Right cardiac atrium (tissue), 5 donors: ENCODE data around the gene ATF6B. TPM values are rescaled to one million over a fixed set of nuclear protein-coding genes. Genes with fewer than 3 reads are reported as not detected.
"Not testable (repeated sequence)": the region's sequence is repeated elsewhere in the genome, so short reads cannot be mapped to it uniquely, and the experiment has no call there.

Source experiments
- ATAC-seq, 2 donors: fragments of 200-7000 bp; cut with Tn5 transposase; one replicate each; pipeline versions ENCODE4 v1.8.0 to v1.9.1; 2020; ENCODE audit warnings: moderate library complexity in 2 of 2, mild to moderate bottlenecking in 1 of 2
- DNase-seq, 3 donors: peaks; one replicate each; pipeline ENCODE4 v3.0.0-alpha.2; 2020
- H3K27ac ChIP-seq: one replicate; pipeline ENCODE4 v1.5.1; 2013; ENCODE audit warnings: mild to moderate bottlenecking, low read length, control low read depth, moderate library complexity
- H3K27me3 ChIP-seq: one replicate; pipeline ENCODE4 v1.6.1; 2013; ENCODE audit not compliant: control insufficient read depth, insufficient read depth
- H3K4me1 ChIP-seq: one replicate; pipeline ENCODE4 v1.6.1; 2013; ENCODE audit warnings: low read length; ENCODE audit not compliant: control insufficient read depth, insufficient read depth
- H3K4me3 ChIP-seq: one replicate; pipeline ENCODE4 v1.5.1; 2013; ENCODE audit warnings: low read length, control low read depth
- H3K9me3 ChIP-seq: one replicate; pipeline ENCODE4 v1.6.1; 2013; ENCODE audit warnings: low read length; ENCODE audit not compliant: control insufficient read depth
- WGBS: extraction: QIAGEN DNeasy Blood & Tissue Kit; methylation state at CpG from one replicate; pipeline ENCODE4 v1.1.7; 2013; 5-methylcytosine and 5-hydroxymethylcytosine counted together
- intact Hi-C, 4 donors: fragments of 100-400 bp; cut with DNase I; formaldehyde crosslinking; loops; one replicate each; pipeline versions ENCODE4 v1.11.0 to v1.14.0; 2022 to 2023
- polyA plus RNA-seq: library from polyadenylated mRNA; stranded (reverse); fragments of 200-250 nt; gene quantifications from one replicate; pipeline ENCODE4 v1.2.3, GENCODE V29; 2013
- total RNA-seq, 4 donors: library from RNA; stranded (reverse); fragmentation: NEBNext Ultra II Directional; extraction: Animal tissue kit (Norgen Biotek cat#: 25700); gene quantifications; one replicate each; pipeline ENCODE4 v1.2.1, GENCODE V29; 2021
- donor health status: healthy with polysubstance abuse.
- donor health status: DM: no; HTN: yes; CAD: no.
- donor health status: DM: no; HTN: no; CAD: no.
- donor health status: DM: no; HTN: yes; CAD: no; lungs with severe emphysema.
- donor health status: DM: yes; HTN: yes; CAD: no.

The ATF6B gene
- total and polyA plus RNA-seq, 5 donors = 29.2 to 44.9 (median 38.4) TPM

DNA sequence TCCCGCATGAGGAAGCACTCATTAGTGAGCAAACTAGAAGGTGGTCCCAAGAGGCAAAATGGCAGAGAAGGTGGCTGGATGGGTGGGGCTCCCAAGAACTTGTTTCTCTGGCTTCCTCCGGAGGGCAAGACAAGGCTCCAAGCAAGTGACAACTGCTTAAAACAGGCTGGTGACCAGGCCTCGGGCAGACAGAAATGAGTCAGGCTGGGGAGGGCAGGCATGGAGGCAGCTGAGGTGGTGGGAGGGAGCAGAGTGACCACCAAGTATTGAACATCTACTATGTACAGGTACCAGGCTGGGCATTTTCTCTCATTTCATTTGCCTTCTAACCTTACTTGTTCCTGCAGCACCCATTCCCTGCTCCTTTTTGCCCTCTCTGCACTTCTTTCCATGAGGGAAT is 52.3 kb downstream of the ATF6B start:
- Histone ChIP-seq H3K27ac (no peak overlapping the region), H3K4me1 (peaks cover 2% of the 10 kb centered on the region), H3K27me3 (no peaks in the 10 kb centered on the region), H3K9me3 (no peaks in the 10 kb centered on the region), H3K4me3 (no peak overlapping the region)
- 83% methylated on average over 3 of the region's 3 CpGs for WGBS
- peak in 2 of 3 donors; percentile 18 for DNase-seq
- intact Hi-C loops = no loop called here
- no peak for ATAC-seq

GRCh38 chr6:32074996-32075532 is 53.0 kb downstream of the ATF6B start:
- DNase-seq (peak in 1 of 3 donors; percentile 33), ATAC-seq (no peak)
- 80% methylated on average over 8 of the region's 8 CpGs for WGBS
- Histone ChIP-seq H3K27ac (no peak overlapping the region), H3K4me3 (no peak overlapping the region), H3K9me3 (no peaks in the 10 kb centered on the region), H3K27me3 (no peaks in the 10 kb centered on the region), H3K4me1 (peaks cover 2% of the 10 kb centered on the region)
- intact Hi-C loops = no loop called here

DNA sequence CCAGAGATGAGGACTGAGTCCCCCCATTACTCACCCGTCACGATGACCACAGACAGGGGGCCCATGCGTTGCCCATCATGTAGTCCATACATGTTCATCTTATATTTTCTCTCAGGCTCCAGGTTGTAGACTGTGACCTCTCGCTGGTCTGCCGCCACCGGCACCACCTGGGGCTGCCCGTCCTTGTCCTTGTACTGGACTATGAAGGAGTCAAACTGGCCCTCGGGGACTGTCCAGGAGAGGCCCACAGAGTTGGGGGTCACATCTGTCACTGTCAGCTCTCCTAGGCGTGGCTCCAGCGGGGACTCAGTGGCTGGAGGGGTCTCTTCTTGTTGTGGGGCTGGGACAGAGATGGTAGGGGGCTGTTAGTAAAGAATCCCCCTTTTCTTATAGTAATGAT is 54.4 kb downstream of the ATF6B start:
- ATAC-seq (no peak), DNase-seq (peak in 1 of 3 donors; percentile 50)
- H3K4me3 ChIP-seq = no peak overlapping the region
- peaks cover 2% of the 10 kb centered on the region for H3K4me1 ChIP-seq
- H3K9me3 ChIP-seq = no peaks in the 10 kb centered on the region
- intact Hi-C loops = no loop called here
- WGBS = 88% methylated on average over 10 of the region's 10 CpGs
- no peak overlapping the region for H3K27ac ChIP-seq
- no peaks in the 10 kb centered on the region for H3K27me3 ChIP-seq

- ATAC-seq = no peak
- intact Hi-C loops = no loop called here
- Histone ChIP-seq H3K27me3 (no peaks in the 10 kb centered on the region), H3K4me1 (peaks cover 2% of the 10 kb centered on the region), H3K27ac (no peak overlapping the region), H3K9me3 (no peaks in the 10 kb centered on the region), H3K4me3 (no peak overlapping the region)
- DNase-seq = no peak
- WGBS = 69% methylated on average over 3 of the region's 3 CpGs
Observed at GRCh38 chr6:32073101-32073500, 54.9 kb downstream of the ATF6B start.

GRCh38 chr6:32070814-32071543 is 57.1 kb downstream of the ATF6B start:
- Histone ChIP-seq H3K27ac (peak overlapping the region; percentile 50), H3K4me3 (no peak overlapping the region), H3K4me1 (no peaks in the 10 kb centered on the region), H3K9me3 (no peaks in the 10 kb centered on the region), H3K27me3 (no peaks in the 10 kb centered on the region)
- ATAC-seq = peak; percentile 64 to 85
- 55% methylated on average over 16 of the region's 16 CpGs for WGBS
- intact Hi-C loops = no loop called here
- peak; percentile 86 to 93 (median 91) for DNase-seq

- Histone ChIP-seq H3K4me3 (no peak overlapping the region), H3K9me3 (no peaks in the 10 kb centered on the region), H3K4me1 (no peaks in the 10 kb centered on the region), H3K27me3 (no peaks in the 10 kb centered on the region), H3K27ac (no peak overlapping the region)
- intact Hi-C loops = no loop called here
- peak in 1 of 2 donors; percentile 1 for ATAC-seq
- 70% methylated on average over 24 of the region's 24 CpGs for WGBS
- DNase-seq = peak in 2 of 3 donors; percentile 58 to 77
Observed at GRCh38 chr6:32069878-32070515, 58.0 kb downstream of the ATF6B start.

- H3K27me3 ChIP-seq = no peaks in the 10 kb centered on the region
- DNase-seq = peak in 2 of 3 donors; percentile 38 to 51
- intact Hi-C loops = no loop called here
- no peaks in the 10 kb centered on the region for H3K9me3 ChIP-seq
- no peaks in the 10 kb centered on the region for H3K4me1 ChIP-seq
- 88% methylated on average over 17 of the region's 17 CpGs for WGBS
- ATAC-seq = no peak
- H3K27ac ChIP-seq = no peak overlapping the region
- H3K4me3 ChIP-seq = no peak overlapping the region
Observed at GRCh38 chr6:32069460-32069859, 58.6 kb downstream of the ATF6B start.

DNA sequence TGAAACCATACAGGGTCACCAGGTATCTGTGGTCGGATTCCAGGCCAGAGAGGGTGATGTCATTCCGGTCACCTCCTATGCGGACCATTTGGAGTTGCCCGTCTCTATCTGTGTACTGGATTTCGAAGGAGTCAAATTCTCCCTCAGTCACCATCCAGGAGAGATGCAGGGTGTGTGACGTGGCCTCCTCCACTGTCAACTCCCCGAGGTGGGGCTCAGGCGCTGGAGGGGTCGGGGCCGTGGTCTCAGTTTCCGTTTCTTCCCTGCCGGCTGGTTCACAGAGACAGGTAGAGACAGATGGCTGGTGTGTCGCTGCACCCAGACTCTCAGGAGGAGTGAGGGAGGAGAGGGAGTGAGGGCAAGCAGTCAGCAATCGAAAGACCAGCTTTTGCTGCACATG is 59.2 kb downstream of the ATF6B start:
- H3K9me3 ChIP-seq = no peaks in the 10 kb centered on the region
- no peaks in the 10 kb centered on the region for H3K4me1 ChIP-seq
- no peak overlapping the region for H3K27ac ChIP-seq
- 92% methylated on average over 14 of the region's 14 CpGs for WGBS
- no peaks in the 10 kb centered on the region for H3K27me3 ChIP-seq
- intact Hi-C loops = no loop called here
- peak in 1 of 3 donors; percentile 23 for DNase-seq
- H3K4me3 ChIP-seq = no peak overlapping the region
- ATAC-seq = no peak

GRCh38 chr6:32068315-32068714 is 59.7 kb downstream of the ATF6B start:
- ATAC-seq, H3K4me1 ChIP-seq, H3K9me3 ChIP-seq, intact Hi-C loops, H3K27me3 ChIP-seq, H3K27ac ChIP-seq, H3K4me3 ChIP-seq: not testable (repeated sequence)
- peak in 2 of 3 donors; percentile 40 to 50 for DNase-seq
- 94% methylated on average over 13 of the region's 13 CpGs for WGBS

DNA sequence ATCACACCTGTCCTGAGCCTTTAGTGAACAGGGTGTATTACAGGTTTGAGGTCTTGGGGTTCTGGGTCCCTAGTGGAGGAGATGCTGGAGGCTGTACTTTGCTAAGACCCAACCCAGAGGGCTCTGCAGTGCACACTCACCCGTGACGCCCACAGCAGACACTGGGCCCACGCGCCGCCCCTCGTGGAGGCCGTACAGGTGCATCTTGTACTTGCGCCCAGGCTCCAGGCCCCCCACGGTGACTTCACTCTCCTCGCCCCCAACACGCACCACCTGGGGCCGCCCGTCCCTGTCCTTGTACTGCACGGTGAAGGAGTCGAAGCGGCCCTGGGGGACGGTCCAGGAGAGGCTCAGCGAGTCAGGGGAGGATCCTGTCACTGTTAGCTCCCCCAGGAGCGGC is 60.5 kb downstream of the ATF6B start:
- H3K9me3 ChIP-seq, ATAC-seq, H3K4me3 ChIP-seq, intact Hi-C loops, H3K27ac ChIP-seq, H3K27me3 ChIP-seq, H3K4me1 ChIP-seq: not testable (repeated sequence)
- 92% methylated on average over 19 of the region's 19 CpGs for WGBS
- peak in 2 of 3 donors; percentile 27 to 31 for DNase-seq
